GM12891 (cell line): ENCODE data around the gene RPL11.

ENCODE experiments used
- POLR2A ChIP-seq: IDR thresholded peaks from 2 replicates; pipeline ENCODE4 v1.6.1; 2011; ENCODE audit warnings: low read depth, low read length, control low read depth
- TAF1 ChIP-seq: IDR thresholded peaks from 2 replicates; pipeline ENCODE4 v1.6.1; 2011; ENCODE audit warnings: low read depth, low read length, control low read depth

- TF ChIP-seq POLR2A (no peak), TAF1 (no peak)
These were observed 33.8 kb upstream of the RPL11 start for GRCh38 chr1:23657659-23658275.
